ENCODE data around the gene CYP2W1. TPM values are rescaled to one million over a fixed set of nuclear protein-coding genes. Genes with fewer than 3 reads are reported as not detected.
A peak's percentile ranks its signal among the peaks of the same experiment; 100 is the strongest.

CYP2W1 gene
- total and polyA plus RNA-seq, 10 of the 15 experiments (the other 5 are each of a cell fraction or from before 2014, with no cell fraction given), result not detected

GRCh38 chr7:1013581-1013980 lies 30.6 kb downstream of the CYP2W1 start (continued):
- TF ChIP-seq ATF3 (IDR thresholded peaks at IDR 0.05; ENCODE audit: borderline replicate concordance, extremely low read depth, low read depth, low read length), result no peak
- TF ChIP-seq RELB (IDR thresholded peaks at IDR 0.05; ENCODE audit: low read depth), result no peak
- no peak for TF ChIP-seq NBN (IDR thresholded peaks at IDR 0.05)
- TF ChIP-seq ZZZ3 (IDR thresholded peaks at IDR 0.05; ENCODE audit: control insufficient read depth, insufficient read length, low read depth), result no peak
- TF ChIP-seq SRF (IDR thresholded peaks at IDR 0.05; ENCODE audit: low read depth in 2 of 2, low read length in 2 of 2), result no peak

- Histone ChIP-seq H2AFZ (ENCODE audit: control insufficient read depth, low read depth, low read length) (no peak overlapping the region), H3K9me3 (replicated peaks; ENCODE audit: control insufficient read depth, insufficient read depth, low read length) (no peaks in the 10 kb centered on the region; the same call in 2 of the 3 replicates), H3K4me1 (ENCODE audit: control insufficient read depth, insufficient read depth, low read length) (no peaks in the 10 kb centered on the region), H3K4me2 (ENCODE audit: control insufficient read depth, insufficient read depth) (no peak overlapping the region), H3K4me3 (no peak overlapping the region), H3K79me2 (ENCODE audit: control insufficient read depth, insufficient read depth, low read length) (peaks cover 2% of the 10 kb centered on the region; the same call in 1 of the 2 replicates), H3K27ac (ENCODE audit: control insufficient read depth, insufficient read depth) (no peak overlapping the region), H3K36me3 (ENCODE audit: control insufficient read depth in 2 of 2, insufficient read depth in 2 of 2, low read length in 1 of 2) (peaks cover 0 to 4% of the 10 kb centered on the region in 2 experiments; a peak in 3 of 4 replicates), H3K27me3 (replicated peaks in 1 of 2; ENCODE audit: control insufficient read depth in 2 of 2, insufficient read depth in 2 of 2, low read length in 1 of 2) (no peaks in the 10 kb centered on the region), H4K20me1 (ENCODE audit: control insufficient read depth, insufficient read depth) (no peaks in the 10 kb centered on the region), H3K9ac (ENCODE audit: control insufficient read depth, insufficient read depth, low read length) (no peak overlapping the region)
- ATAC-seq, result no peak
- no peak for FAIRE-seq
- no peak for DNase-seq (ENCODE audit: low read depth, low spot score)
- ChIA-PET RAD21 (ENCODE audit: unreplicated experiment) (no interaction called here), POLR2A (no interaction called here), CTCF (no interaction called here), SMC1A (ENCODE audit: uncharacterized antibody, unreplicated experiment) (no interaction called here)
- WGBS (ENCODE audit: insufficient coverage, insufficient replicate concordance, low lambda C conversion rate, missing lambda C conversion rate), result 81% methylated on average over 20 of the region's 20 CpGs
- in situ Hi-C loops (cut with MboI) (no loop called here), intact Hi-C loops (cut with micrococcal nuclease; ENCODE audit: unreplicated experiment) (no loop called here)
- BruUV-seq (replicated peaks), result no TSS peak
- TF ChIP-seq SREBF2 (IDR thresholded peaks at IDR 0.05; ENCODE audit: low read length) (no peak), POLR2A (IDR thresholded peaks at IDR 0.05; ENCODE audit: low read depth, low read length) (peak; percentile 41; the same call in 1 of the 2 replicates)
These were observed 31.7 kb downstream of the CYP2W1 start for GRCh38 chr7:1014681-1015080.
